ENCODE measurements around the gene PGD. TPM values are rescaled to one million over a fixed set of nuclear protein-coding genes. Genes with fewer than 3 reads are reported as not detected.

PGD gene
- total and polyA plus RNA-seq, 2 experiments from 2014 or later, result 174 to 305 TPM

DNA sequence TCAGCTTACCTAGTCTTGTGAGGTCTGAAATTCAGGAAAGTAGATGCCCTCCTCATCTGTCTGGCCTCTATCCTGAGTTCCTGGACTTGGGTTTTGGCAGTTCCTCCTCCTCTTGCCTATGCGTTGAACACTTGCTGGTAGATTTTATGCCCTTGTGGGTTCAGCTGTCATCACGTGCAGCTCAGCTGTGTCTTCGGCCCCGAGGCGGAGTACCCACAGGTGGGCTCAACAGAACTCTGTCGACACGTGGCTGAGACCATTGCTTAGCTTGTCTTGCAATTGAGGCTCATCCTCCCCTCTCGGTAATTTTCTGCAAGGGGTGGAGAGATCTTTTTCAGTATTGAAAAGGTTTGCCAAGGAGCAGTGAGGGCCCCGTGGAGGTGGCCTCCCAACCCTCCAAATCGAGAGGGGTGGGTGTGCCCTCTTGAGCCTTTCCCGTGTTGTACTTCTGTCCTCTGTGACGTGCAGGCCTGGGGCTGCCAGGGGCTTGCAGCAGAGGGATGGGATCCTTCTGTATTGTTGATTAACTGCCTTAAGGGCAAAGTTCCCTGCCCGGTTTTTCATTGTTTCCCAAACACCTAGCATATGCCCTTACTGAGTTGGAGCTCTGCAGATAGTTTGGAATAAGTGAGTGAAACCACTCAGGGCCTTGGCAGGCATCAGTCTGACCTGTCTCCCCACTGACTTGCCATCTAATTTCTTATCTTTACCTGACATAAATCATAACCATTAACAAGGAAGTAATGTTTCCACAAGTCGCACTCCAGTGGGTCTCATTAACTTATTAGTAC, 34.2 kb downstream of the PGD start (continued):
- TF ChIP-seq CREB1 (CRISPR knock-in tag; IDR thresholded peaks at IDR 0.05; ENCODE audit: low read depth) (no peak), EZH2 (IDR thresholded peaks at IDR 0.05; ENCODE audit: low read depth, unreplicated experiment) (no peak), ZNF114 (CRISPR knock-in tag; IDR thresholded peaks at IDR 0.05) (no peak), STAT1 (IDR thresholded peaks at IDR 0.05; ENCODE audit: unreplicated experiment) (no peak), POLR2AphosphoS5 (IDR thresholded peaks at IDR 0.05; ENCODE audit: low read depth) (no peak), ZNF331 (CRISPR knock-in tag; IDR thresholded peaks at IDR 0.05; ENCODE audit: low read depth) (no peak)

DNA sequence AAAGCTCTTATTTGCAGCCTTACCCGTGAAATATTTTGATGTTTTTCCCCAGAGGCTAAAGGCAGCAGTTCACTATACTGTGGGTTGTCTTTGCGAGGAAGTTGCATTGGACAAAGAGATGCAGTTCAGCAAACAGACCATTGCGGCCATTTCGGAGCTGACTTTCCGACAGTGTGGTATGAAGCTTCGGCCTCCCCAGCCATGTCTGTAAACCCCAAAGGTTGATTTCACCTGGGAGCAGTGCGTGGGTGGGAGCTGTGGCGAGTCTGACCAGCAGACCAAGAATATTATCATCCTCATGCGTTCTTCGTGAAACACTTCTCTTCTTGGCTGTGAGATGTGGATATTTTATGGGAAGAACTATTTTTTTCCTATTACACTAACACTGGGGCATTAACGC, 34.9 kb downstream of the PGD start:
- Mint-ChIP-seq H3K4me3 (no peak overlapping the region), H3K9me3 (no peaks in the 10 kb centered on the region), H3K36me3 (ENCODE audit: low read depth) (no peaks in the 10 kb centered on the region), H3K4me1 (peaks cover 11% of the 10 kb centered on the region; the same call in 2 of the 3 replicates), H3K27ac (no peak overlapping the region), H3K27me3 (ENCODE audit: insufficient read depth, low read depth, poor library complexity) (peaks cover 12% of the 10 kb centered on the region)
- Histone ChIP-seq H3K4me1 (ENCODE audit: insufficient read depth) (no peaks in the 10 kb centered on the region), H3K27me3 (ENCODE audit: insufficient read depth) (no peaks in the 10 kb centered on the region), H3K4me3 (no peak overlapping the region), H3K36me3 (ENCODE audit: insufficient read depth) (no peaks in the 10 kb centered on the region), H2AFZ (no peak overlapping the region), H3F3A (replicated peaks; ENCODE audit: low read depth) (peaks cover 9% of the 10 kb centered on the region), H3K79me2 (replicated peaks; ENCODE audit: insufficient read depth) (no peaks in the 10 kb centered on the region; the same call in 1 of the 2 replicates), H4K20me1 (replicated peaks; ENCODE audit: insufficient read depth) (no peaks in the 10 kb centered on the region; the same call in 1 of the 2 replicates), H3K9me2 (ENCODE audit: insufficient read depth) (no peaks in the 10 kb centered on the region), H3K27ac (ENCODE audit: low read depth) (no peak overlapping the region), H3K4me2 (no peak overlapping the region)
- DNase-seq (ENCODE audit: low spot score), result no peak
- ATAC-seq, result no peak
- TF ChIP-seq ZNF331 (CRISPR knock-in tag; IDR thresholded peaks at IDR 0.05; ENCODE audit: low read depth) (no peak), POLR2AphosphoS5 (IDR thresholded peaks at IDR 0.05; ENCODE audit: low read depth) (no peak), JUNB (IDR thresholded peaks at IDR 0.05; ENCODE audit: unreplicated experiment) (no peak), EZH2phosphoT487 (IDR thresholded peaks at IDR 0.05; ENCODE audit: unreplicated experiment) (no peak), ZNF114 (CRISPR knock-in tag; IDR thresholded peaks at IDR 0.05) (no peak), STAT1 (IDR thresholded peaks at IDR 0.05; ENCODE audit: unreplicated experiment) (no peak), EZH2 (IDR thresholded peaks at IDR 0.05; ENCODE audit: low read depth, unreplicated experiment) (no peak), NANOG (IDR thresholded peaks at IDR 0.05; ENCODE audit: borderline replicate concordance) (no peak), CREB1 (CRISPR knock-in tag; IDR thresholded peaks at IDR 0.05; ENCODE audit: low read depth) (no peak)

DNA sequence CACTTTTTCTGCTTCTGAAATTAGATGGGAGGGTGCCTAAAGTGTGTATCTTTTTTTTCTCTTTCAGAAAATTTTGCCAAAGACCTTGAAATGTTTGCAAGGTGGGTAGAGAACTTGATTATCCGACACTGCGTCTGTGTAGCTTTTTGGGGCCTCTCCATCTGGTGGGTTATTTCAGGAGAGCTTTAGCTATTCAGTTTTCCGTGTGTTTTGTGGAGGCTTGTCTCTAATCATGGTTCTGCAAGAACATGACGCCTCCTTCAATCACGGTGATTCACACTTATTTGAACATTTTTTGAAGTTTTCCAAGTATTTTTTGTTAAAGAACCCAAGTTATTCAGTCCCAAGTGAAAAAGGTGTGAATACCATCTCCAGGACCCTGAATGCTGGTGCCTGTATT, 35.7 kb downstream of the PGD start:
- Histone ChIP-seq H2AFZ (no peak overlapping the region), H3K4me2 (no peak overlapping the region), H3K9me2 (ENCODE audit: insufficient read depth) (no peaks in the 10 kb centered on the region), H3K27ac (ENCODE audit: low read depth) (peak overlapping the region; percentile 32; the same call in 1 of the 2 replicates), H3F3A (replicated peaks; ENCODE audit: low read depth) (peaks cover 8% of the 10 kb centered on the region), H3K4me3 (no peak overlapping the region), H3K4me1 (ENCODE audit: insufficient read depth) (no peaks in the 10 kb centered on the region), H3K79me2 (replicated peaks; ENCODE audit: insufficient read depth) (no peaks in the 10 kb centered on the region; the same call in 1 of the 2 replicates), H3K27me3 (ENCODE audit: insufficient read depth) (no peaks in the 10 kb centered on the region), H4K20me1 (replicated peaks; ENCODE audit: insufficient read depth) (no peaks in the 10 kb centered on the region; the same call in 1 of the 2 replicates), H3K36me3 (ENCODE audit: insufficient read depth) (no peaks in the 10 kb centered on the region)
- H3K4me1 Mint-ChIP-seq, result peaks cover 11% of the 10 kb centered on the region; the same call in 2 of the 3 replicates
- no peak overlapping the region for H3K27ac Mint-ChIP-seq
- H3K9me3 Mint-ChIP-seq, result no peaks in the 10 kb centered on the region
- no peak overlapping the region for H3K4me3 Mint-ChIP-seq
- no peak for TF ChIP-seq ZNF331 (CRISPR knock-in tag; IDR thresholded peaks at IDR 0.05; ENCODE audit: low read depth)
- TF ChIP-seq ZNF114 (CRISPR knock-in tag; IDR thresholded peaks at IDR 0.05), result no peak
- TF ChIP-seq, protein P1, sequence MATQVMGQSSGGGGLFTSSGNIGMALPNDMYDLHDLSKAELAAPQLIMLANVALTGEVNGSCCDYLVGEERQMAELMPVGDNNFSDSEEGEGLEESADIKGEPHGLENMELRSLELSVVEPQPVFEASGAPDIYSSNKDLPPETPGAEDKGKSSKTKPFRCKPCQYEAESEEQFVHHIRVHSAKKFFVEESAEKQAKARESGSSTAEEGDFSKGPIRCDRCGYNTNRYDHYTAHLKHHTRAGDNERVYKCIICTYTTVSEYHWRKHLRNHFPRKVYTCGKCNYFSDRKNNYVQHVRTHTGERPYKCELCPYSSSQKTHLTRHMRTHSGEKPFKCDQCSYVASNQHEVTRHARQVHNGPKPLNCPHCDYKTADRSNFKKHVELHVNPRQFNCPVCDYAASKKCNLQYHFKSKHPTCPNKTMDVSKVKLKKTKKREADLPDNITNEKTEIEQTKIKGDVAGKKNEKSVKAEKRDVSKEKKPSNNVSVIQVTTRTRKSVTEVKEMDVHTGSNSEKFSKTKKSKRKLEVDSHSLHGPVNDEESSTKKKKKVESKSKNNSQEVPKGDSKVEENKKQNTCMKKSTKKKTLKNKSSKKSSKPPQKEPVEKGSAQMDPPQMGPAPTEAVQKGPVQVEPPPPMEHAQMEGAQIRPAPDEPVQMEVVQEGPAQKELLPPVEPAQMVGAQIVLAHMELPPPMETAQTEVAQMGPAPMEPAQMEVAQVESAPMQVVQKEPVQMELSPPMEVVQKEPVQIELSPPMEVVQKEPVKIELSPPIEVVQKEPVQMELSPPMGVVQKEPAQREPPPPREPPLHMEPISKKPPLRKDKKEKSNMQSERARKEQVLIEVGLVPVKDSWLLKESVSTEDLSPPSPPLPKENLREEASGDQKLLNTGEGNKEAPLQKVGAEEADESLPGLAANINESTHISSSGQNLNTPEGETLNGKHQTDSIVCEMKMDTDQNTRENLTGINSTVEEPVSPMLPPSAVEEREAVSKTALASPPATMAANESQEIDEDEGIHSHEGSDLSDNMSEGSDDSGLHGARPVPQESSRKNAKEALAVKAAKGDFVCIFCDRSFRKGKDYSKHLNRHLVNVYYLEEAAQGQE (IDR thresholded peaks at IDR 0.05; ENCODE audit: unreplicated experiment), result no peak
- no peak for TF ChIP-seq EZH2 (IDR thresholded peaks at IDR 0.05; ENCODE audit: low read depth, unreplicated experiment)
- TF ChIP-seq CREB1 (CRISPR knock-in tag; IDR thresholded peaks at IDR 0.05; ENCODE audit: low read depth), result no peak
- TF ChIP-seq ETS1 (IDR thresholded peaks at IDR 0.05), result no peak
- no peak for TF ChIP-seq EZH2phosphoT487 (IDR thresholded peaks at IDR 0.05; ENCODE audit: unreplicated experiment)
- no peak for TF ChIP-seq POLR2AphosphoS5 (IDR thresholded peaks at IDR 0.05; ENCODE audit: low read depth)
- TF ChIP-seq STAT1 (IDR thresholded peaks at IDR 0.05; ENCODE audit: unreplicated experiment), result no peak
- no peak for TF ChIP-seq NANOG (IDR thresholded peaks at IDR 0.05; ENCODE audit: borderline replicate concordance)
- DNase-seq (ENCODE audit: low spot score), result no peak
- peaks cover 12% of the 10 kb centered on the region for H3K27me3 Mint-ChIP-seq (ENCODE audit: insufficient read depth, low read depth, poor library complexity)
- H3K36me3 Mint-ChIP-seq (ENCODE audit: low read depth), result no peaks in the 10 kb centered on the region
- ATAC-seq, result no peak

All from GM23338 (cell line).